ENCODE results near the gene CLSTN2.

The CLSTN2 gene

DNA sequence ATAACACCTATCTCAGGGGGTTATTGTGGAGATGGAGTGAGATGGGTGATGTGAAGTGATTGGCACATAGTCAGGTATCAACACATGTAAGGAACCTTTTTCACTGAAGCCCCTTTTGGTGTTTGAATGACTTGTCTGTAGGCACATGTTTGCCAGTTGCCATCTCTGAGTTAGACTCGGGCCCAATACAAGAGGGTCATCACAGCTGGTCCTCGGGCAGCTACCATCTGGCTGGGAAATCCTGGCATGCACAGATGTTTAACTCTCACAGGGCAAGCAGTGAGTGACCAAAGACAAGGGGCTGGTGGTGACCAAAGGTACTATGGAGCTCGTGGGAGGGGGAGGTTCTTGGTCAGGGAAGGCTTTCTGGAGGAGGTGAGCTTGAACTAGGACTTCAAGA, 118.8 kb downstream of the CLSTN2 start:
- no peak for DNase-seq

DNA sequence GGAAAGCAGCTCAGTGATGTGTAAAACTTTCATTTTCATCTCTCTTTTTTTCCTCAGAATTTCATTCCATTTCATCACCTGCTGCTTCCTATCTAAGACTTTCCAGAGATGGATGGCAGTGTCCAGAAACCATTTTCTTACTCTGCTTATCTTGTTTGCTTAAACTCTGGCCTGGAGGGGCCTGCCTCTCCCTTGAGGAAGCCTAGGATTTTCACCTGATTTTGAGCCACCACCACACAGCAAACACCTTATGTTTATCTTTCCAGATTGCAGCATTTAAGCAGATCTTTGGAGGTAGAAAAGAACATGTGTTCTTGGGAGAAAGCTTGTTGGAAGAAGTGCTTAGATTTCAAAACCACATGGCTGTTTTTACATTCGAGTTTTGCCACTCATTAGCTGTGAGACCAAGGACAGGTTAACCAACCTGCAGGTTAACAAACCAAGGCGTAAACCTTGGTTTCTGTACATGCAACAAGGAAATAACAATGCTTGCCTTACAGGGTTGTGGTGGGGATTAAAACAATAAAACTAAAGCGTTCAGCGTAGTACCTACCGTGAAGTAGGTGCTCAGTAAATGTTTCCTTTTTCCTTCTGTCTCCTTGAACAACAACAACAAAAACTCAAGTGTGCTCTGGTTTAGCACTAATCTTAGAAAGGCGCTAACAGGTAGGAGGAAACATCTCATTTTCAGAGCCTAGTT, 120.3 kb downstream of the CLSTN2 start:
- DNase-seq, result no peak

DNA sequence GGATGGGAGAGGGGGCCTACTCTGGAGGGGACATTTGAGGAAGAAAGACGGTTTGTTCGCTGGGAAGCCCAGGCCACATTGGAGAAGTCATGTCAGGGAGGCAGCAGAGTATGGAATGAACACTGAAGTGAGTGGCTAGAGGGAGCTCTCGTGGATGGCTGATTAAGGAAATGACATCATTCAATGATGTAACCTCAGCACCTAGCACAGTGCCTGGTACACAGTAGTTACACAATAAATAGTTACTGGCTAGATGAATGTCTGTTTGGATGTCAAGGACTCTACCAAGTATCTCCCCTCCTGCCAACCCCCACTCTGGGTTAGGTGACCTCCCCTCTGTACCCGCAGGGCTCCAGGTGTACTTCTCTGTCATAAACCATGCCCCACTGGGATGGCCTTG, 121.1 kb downstream of the CLSTN2 start:
- DNase-seq, result no peak

DNA sequence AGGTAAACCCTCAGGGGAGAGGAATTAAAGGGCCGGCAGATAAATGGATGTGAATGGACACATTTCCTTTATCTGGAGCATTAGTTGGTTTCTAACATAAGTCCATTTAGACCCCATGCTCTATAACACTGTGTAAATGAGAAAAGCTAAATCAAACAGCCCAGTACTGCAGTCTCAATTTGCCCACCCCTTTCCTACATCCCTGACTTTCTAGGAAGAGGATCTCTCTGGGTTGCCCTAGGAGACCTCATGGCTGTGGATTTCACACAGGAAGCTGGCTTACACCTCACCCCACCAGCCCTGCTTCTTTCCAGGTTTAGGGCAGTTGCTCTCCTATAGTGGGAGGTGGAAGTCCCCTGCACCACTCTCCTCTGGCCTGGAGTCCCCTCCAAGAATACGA, 126.2 kb downstream of the CLSTN2 start:
- no peak for DNase-seq

DNA sequence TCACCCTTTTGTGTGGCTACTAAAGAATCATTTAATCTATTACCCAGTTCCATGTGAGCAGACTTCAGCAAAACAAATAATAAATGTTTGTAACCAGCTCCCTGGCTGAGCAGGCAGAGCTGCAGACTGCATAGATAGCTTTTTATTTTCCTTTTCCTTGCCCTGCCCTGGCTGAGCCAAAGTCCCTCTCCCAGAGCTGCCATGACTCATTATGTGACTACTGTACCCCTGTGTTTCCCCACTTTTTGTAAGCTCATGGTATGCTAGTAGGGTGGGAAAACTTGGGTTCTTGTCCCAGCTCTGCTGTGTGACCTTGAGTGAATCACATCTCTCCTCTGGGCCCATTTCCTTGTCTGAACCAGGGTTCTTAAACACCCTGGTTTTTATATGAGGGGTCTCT, 127.5 kb downstream of the CLSTN2 start:
- DNase-seq, result no peak

DNA sequence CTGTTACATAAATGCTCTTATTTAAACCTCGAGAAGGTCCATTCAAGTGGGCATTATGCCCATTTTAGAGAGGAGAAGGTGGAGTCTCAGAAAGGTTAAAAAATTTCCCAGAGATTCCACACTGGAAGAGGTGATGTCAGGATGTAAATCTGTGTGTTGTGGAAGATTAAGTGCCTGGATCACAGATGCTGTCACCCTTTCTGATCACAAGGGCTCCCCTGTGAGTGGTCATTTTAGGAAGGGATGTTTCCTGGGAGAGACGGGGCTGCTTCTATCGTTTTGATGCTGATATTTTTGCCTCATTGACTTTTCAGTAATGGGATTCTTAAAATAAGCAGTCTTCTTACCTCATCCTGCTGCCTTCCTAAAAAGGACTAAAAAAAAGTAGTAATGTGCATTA, 132.5 kb downstream of the CLSTN2 start:
- no peak for DNase-seq

DNA sequence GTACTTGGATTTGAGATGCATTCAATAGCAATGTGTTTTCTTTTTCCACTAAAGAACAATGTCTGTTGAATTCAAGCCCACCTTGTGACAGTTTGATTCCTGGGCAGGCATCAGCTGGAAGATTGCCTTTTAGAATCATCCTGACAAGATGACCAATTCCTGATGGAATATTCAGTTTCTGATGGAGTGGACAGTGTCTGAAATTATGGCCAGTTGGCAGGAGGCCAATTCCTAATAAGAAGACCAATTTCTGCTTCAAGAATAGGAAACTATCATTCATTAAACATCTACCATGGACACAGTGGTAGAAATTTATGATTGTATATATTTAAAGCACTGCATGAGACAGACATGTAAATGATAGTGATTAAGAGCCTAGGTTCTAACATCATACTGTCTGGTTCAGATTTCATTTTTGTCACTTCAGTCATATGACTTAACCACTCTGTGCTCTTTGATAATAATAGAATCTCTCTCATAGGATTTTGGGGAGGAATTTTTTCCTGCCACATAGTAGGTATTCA, 133.6 kb downstream of the CLSTN2 start:
- no peak for DNase-seq

DNA sequence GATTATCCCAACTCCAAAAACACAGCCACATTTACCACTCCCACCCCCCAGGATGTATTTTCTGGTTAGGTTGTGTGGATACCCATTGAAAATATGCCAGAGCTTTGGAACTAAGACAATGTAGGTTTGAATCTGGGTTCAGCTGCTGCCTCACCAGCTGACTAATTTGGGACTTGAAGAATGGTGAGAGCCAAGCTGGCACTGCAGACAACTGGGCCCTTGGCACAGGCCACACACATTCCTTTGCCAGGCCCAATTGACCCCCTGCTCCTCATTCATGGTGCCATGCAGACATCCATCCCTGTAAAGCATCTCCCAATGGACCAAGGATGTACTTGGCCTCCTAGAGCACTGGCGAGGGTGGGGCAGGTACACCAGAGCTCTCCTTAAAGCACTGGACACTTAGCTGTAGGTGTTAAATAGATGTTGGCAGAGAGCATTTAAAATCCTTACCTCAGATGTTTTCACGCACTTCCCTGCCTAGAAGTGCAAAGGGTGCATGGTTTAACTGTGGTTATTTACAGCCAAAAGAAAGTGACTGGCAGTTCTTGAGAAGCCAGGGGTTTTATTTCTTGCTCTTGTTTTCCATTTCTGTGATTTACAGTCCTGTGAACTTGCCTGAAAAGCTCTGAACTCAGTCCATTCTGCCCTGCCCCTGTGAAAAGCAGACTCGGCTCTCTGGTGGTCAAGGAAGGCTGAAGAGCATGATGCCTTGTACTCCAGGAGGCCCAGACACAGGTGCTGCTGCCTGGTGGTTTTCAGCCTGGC, 138.5 kb downstream of the CLSTN2 start:
- no peak for DNase-seq

DNA sequence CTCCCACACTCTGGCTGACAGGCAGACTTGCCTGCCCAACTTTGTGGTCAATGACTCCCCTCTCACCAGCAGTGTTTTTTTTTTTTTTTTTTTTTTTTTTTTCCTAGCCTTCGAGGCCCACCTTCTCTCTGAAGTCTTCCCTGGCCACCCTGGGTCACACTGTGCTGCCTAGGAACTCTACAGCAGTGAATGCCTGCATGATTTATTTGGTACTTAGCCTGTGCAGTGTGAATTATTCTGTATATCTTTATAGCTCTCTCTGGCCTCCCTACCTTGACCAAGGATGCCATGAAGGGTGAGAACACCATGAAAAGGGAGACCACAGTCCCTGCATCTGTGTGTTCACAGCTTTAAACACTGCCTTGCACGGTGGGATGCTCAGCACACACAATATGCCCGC, 141.6 kb downstream of the CLSTN2 start:
- DNase-seq, result no peak

DNA sequence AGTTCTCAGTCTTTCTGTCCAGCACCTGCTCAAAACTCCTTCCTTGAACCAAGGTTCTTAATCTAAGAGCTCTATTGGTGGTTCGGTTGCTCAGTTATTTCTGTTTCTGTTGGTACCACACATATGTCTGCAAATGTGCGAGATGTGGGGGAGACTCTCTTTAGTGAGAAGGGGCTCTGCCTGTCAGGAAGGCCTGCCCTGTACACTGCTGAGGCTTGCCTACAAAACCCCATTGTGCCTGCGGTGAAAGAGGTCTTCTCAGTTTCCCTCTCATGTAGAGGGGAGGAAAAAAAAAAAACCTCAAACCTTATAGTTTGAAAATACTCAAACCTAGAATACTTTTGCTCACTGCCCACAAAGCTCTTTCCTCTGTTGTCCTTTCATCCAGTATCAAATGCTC, 142.4 kb downstream of the CLSTN2 start:
- DNase-seq, result no peak

DNA sequence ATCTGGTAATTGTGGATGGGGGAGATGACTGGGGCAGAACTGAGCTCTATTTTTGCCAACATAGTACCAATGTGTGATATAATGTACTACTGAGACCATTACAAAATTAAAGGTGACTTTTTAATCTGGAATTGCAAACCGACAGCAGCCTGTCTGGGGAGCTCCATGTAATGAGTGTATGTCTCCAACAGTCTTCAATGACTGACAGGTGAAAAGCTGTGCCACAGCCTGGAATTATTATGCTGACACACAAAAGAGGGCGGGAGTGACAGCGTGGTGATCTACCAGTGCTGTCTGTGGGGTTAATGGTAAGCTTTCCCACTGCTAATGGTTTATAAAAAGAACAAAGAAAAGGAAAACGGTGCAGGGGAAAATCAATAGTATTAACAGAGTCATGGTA, 143.4 kb downstream of the CLSTN2 start:
- no peak for DNase-seq

DNA sequence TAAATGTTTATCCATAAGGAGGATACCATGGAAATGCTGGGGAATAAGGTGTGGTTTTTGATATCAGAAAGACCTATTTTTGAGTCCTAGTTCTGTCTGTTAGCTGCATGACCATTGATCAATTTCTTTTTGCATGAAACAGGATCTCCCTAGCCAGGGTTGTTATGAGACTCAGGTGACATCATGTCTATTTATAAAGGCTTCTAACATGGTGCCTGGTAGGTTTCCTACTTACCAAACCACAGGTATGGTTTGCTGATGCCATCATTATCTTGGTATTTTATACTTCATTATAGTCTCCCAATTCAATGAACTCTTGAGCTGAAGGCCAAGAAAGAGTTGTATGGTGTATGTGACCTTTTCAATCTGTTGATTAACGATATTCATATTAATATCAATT, 144.0 kb downstream of the CLSTN2 start:
- DNase-seq, result no peak

DNA sequence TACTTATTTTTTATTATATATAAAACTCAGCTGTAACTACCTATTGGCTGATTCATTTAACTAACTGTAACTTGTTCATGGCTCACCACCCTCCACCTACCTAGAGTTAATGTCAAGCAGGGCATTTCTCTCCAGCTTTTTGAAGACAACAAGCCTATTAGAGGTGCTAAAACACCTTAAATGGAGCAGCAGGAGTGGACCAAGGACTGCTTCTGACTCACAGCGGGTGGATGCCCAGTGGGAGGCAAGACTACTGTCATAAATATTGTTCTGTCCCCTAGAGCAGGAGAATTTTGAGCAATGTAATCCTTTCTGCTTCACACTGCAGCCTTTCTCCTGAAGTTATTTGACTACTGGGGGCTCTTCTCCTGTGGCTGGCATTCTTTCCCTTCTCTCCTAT, 146.9 kb downstream of the CLSTN2 start:
- no peak for DNase-seq

DNA sequence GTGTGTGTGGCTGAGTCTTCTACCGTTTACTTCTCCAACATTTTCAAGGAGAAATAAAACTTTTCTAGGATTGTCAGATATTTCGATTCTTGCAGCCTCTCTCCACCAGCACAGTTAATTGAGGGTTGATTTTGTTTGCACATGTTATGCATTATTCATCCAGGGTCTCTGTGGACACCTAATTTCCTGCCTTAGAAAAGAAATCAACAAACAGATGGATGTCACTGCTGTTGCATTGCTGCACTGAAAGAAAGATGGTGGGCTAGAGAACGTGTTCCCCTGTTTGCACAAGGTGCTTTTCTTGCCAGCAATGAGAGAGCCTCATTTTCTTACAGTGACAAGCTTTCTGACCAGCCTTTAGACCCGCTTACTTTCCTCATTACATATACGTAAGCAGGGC, 150.0 kb downstream of the CLSTN2 start:
- DNase-seq, result no peak

DNA sequence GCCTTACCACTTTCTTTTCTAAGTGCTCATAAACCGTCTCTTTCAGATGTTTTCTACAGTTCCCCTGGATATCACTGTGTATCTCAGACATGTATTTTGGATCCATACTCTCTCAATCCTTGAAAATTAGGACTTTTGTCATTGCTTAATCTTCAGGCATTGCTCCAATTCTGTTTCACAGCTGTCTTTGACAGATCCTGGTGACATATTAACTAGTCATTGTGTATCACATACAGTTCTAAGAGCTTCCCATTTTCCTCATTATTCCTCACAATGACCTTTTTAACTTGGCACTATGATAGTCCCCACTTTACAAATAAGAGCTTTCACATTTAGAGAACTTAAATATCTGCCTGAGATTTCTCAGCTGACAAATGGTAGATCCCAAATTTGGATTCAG, 151.7 kb downstream of the CLSTN2 start:
- no peak for DNase-seq

DNA sequence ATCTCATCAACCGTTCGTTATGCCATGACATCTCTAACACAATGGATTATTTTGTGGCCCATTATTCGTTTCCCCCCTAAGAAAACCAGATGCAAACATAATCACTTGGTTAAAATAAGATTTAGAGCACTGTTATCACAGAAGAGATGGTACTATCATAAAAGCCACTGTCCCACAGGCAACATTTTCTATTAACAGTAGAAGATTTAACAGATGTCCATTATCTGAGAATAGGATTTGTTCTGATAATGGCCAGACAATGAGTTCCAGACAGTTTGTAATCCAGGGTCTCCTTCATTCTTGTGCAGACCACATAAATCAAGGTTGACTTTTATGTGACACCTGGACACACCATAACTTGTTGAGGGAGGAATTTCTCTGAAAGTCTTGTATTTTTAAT, 153.1 kb downstream of the CLSTN2 start:
- no peak for DNase-seq

DNA sequence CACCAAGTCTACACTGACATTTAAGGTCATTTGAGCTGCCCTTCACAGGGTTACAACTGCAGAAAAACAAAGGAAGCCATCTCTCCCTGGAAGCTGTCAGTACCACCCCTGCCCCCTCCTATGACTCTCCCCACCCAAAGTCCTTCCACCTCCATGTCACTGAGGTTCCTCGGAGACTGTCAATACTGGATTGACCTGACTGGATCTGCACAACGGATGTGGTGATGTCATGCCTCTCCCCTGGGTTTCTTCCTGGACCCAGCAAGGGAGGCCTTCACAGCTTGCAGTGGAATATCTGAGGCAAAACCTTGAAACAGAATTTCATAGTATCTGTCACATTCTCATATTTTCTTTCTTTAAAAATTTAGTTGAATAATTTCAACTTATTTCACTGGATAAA, 153.5 kb downstream of the CLSTN2 start:
- no peak for DNase-seq

DNA sequence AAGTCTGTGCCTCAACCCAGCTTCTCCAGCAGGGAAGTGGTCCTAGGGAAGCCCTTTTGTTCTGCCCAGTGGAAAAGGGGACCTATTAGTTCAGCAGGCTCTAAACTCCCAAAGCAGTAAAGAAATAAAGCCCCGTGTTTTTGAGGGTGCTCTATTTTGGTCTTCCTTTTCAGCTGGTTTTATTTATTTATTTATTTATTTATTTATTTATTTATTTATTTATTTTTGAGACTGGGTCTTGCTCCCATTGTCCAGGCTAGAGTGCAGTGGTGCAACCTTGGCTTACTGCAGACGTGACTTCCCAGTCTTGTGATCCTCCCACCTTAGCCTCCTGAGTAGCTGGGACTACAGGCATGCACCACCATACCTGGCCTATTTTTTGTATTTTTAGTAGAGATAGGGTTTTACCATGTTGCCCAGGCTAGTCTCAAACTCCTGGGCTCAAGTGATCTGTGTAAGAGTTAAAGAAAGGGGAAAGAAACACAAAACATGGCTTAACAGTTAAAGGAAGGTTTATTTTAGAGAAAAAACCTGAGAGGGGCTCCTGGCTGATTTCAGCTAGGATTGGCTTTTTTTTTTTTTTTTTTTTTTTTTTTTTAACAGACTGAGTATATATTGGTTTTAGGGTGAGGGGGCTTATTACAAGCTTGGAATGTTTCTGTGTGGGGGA, 154.6 kb downstream of the CLSTN2 start:
- no peak for DNase-seq

DNA sequence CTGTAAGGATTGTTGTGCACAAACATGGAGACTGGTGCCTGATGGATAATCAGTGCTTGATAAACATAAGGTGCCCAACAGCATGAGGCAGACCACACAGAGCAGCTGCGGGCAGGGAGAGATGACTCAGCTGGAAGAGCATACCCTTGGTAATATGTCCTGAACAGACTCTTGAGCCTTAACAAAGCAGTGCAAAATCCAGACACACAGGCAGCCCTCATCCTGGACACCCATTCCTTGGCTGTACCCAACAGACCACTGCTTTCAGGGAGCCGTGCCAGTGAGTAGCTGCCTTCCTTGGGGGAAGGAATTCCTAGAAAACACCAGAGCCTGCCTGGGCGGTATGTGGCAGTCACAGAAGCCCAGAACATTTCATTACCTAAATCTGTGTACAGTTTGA, 156.2 kb downstream of the CLSTN2 start:
- DNase-seq, result no peak

DNA sequence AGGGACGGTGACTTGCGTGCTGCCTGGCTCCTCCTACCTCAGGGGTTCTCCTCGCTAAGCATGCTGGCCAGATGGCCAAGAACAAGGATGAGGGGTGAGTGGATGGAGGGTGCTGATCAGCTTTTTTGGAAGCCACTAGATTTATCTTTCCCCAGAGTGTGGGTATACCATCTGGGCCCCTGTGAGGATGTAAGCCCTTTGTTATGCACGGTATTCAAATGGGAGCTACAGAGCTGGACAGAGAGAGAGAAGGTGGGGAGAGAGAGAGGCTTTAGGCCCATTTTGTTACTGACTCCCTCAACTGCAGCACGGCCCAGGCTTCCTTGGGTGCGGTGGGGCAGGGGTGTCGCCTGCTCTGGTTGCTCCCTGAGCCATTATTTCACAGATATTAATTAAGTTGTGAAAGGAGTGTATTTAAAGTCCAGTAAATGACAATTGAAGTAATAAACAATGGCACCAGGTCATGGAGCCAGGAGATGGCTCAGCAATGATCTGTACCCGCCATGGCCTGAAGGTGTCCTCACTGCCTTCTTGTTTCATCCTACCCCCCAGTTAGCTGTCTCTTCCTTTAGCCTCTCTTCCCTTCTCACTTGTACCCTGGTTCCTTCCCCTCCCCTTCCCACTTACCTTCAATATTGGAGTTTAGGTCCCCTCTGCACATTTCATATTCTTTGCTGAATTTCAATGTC, 158.0 kb downstream of the CLSTN2 start:
- DNase-seq, result no peak

DNA sequence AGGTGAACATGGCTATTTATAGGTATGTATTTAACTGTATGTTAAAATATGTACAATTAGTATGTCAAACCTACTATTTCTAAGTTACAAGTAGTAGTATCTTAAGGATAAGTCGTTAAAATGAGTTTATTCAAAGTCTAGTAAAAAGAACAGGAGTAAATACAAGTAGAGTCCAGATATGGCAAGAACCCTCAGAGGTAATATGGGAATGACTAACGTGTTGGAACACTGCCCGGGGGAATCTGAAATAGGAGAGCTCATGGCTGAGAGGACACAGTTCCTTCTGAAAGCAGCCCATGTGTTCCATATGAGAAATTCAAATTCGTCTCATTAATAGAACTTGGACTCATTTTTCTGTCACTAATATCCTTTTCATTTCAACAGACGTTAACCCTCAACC, 158.8 kb downstream of the CLSTN2 start:
- DNase-seq, result no peak

DNA sequence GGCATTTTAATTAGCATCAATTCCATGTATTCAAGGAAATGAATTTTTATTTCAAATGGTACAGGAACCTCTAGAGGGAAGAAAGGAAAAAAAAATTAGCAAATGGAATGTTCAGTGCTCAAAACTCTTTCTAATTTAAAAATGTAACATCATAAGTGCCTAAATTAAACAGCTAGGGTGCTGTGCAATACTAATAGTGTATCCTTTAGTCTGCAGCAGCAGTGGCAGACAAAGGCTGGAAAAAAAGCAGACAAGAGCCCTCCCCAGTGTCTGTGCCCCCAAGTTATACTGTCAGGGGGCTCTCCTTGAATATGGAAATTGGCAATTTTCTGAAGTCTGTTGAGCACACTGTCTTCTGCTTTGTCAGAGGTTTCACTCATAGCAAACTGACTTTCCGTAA, 159.5 kb downstream of the CLSTN2 start:
- no peak for DNase-seq

DNA sequence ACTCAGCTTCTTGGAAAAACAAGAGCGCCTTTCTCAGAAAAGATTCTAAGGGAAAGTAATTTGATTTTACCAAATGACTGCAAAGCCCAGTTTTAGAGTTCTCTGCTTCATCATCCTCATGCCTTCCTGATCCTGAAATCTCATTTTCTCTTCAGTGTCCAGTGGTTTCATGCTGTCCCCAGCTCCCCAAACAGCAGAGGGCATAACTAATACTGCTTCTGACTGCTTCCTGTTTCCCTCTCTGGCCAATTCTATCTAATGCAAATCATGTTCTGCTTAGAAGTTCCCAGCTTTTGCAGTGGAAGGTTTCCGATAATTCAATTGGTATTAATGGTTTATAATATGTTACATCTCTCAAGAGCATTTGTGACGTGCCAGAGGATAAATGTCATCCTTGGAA, 161.1 kb downstream of the CLSTN2 start:
- no peak for DNase-seq
